ENCODE data around the gene CACNA1G.

DNA sequence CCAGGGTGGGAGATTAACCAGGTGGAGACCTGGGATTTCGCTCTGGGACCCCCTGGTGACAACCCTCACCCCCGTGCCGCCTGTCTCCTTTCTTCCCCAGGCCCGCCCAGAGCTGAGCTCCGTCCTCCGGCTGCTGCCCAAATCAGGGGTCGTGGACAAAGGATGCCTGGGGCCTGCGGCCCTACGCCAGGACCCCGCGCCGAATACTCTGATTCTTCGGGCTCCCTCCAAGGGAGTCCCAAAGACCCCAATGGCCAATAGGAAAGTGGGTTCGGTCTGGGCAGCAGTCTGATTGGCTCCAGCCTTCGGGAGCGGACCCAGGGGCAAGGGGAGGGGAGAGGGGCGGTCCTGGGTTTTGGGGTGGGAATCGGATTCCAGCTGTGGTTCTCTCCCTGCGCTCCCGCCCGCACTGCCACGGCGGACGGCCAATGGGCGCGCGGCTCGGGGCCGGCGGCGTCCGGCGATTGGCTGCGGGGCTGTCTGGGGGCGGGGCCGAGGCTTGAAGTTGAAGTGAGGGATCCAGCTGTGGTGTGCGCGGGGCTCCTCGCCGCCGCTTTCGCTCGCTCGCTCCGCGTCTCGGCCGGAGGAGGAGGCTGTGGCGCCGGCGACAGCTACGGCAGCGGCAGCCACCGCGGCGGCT, at the start of gene CACNA1G:
- TF ChIP-seq, protein P1, sequence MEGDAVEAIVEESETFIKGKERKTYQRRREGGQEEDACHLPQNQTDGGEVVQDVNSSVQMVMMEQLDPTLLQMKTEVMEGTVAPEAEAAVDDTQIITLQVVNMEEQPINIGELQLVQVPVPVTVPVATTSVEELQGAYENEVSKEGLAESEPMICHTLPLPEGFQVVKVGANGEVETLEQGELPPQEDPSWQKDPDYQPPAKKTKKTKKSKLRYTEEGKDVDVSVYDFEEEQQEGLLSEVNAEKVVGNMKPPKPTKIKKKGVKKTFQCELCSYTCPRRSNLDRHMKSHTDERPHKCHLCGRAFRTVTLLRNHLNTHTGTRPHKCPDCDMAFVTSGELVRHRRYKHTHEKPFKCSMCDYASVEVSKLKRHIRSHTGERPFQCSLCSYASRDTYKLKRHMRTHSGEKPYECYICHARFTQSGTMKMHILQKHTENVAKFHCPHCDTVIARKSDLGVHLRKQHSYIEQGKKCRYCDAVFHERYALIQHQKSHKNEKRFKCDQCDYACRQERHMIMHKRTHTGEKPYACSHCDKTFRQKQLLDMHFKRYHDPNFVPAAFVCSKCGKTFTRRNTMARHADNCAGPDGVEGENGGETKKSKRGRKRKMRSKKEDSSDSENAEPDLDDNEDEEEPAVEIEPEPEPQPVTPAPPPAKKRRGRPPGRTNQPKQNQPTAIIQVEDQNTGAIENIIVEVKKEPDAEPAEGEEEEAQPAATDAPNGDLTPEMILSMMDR (conservative IDR thresholded peaks at IDR 0.05; ENCODE audit: low read length) = no peak
- TF ChIP-seq EZH2phosphoT487 (IDR thresholded peaks at IDR 0.05; ENCODE audit: borderline replicate concordance, low read depth, low read length) = no peak
